ENCODE measurements around the gene PDS5A. TPM values are rescaled to one million over a fixed set of nuclear protein-coding genes. Genes with fewer than 3 reads are reported as not detected.
"Not testable (repeated sequence)": the region's sequence is repeated elsewhere in the genome, so short reads cannot be mapped to it uniquely, and the experiment has no call there.

The PDS5A gene
- polyA plus RNA-seq, 4 donors = 62.5 to 74.2 (median 70.6) TPM

GRCh38 chr4:39838431-39838830, 139.3 kb downstream of the PDS5A start:
- DNase-seq (ENCODE audit: low read depth in 4 of 4, low spot score in 3 of 4) = not testable (repeated sequence)

GRCh38 chr4:39834269-39834668, 143.4 kb downstream of the PDS5A start:
- DNase-seq (ENCODE audit: low read depth in 4 of 4, low spot score in 3 of 4) = no peak

GRCh38 chr4:39825741-39826231, 151.9 kb downstream of the PDS5A start:
- DNase-seq (ENCODE audit: low read depth in 4 of 4, low spot score in 3 of 4) = no peak

GRCh38 chr4:39825090-39825489, 152.6 kb downstream of the PDS5A start:
- DNase-seq (ENCODE audit: low read depth in 4 of 4, low spot score in 3 of 4) = peak in 2 of 4 donors; percentile 10 to 18

GRCh38 chr4:39823191-39823590, 154.5 kb downstream of the PDS5A start:
- no peak for DNase-seq (ENCODE audit: low read depth in 4 of 4, low spot score in 3 of 4)

GRCh38 chr4:39822662-39823061, 155.0 kb downstream of the PDS5A start:
- no peak for DNase-seq (ENCODE audit: low read depth in 4 of 4, low spot score in 3 of 4)

GRCh38 chr4:39821951-39822350, 155.8 kb downstream of the PDS5A start:
- DNase-seq (ENCODE audit: low read depth in 4 of 4, low spot score in 3 of 4) = no peak

- peak in 1 of 4 donors; percentile 17 for DNase-seq (ENCODE audit: low read depth in 4 of 4, low spot score in 3 of 4)
Measured at GRCh38 chr4:39820186-39820585, 157.5 kb downstream of the PDS5A start.

- DNase-seq (ENCODE audit: low read depth in 4 of 4, low spot score in 3 of 4) = no peak
Measured at GRCh38 chr4:39818646-39819045, 159.1 kb downstream of the PDS5A start.

GRCh38 chr4:39814403-39815185, 163.1 kb downstream of the PDS5A start:
- no peak for DNase-seq (ENCODE audit: low read depth in 4 of 4, low spot score in 3 of 4)

GRCh38 chr4:39813761-39814160, 163.9 kb downstream of the PDS5A start:
- DNase-seq (ENCODE audit: low read depth in 4 of 4, low spot score in 3 of 4) = not testable (repeated sequence)

GRCh38 chr4:39813033-39813432, 164.7 kb downstream of the PDS5A start:
- DNase-seq (ENCODE audit: low read depth in 4 of 4, low spot score in 3 of 4) = not testable (repeated sequence)

- no peak for DNase-seq (ENCODE audit: low read depth in 4 of 4, low spot score in 3 of 4)
Measured at GRCh38 chr4:39812500-39812899, 165.2 kb downstream of the PDS5A start.

- no peak for DNase-seq (ENCODE audit: low read depth in 4 of 4, low spot score in 3 of 4)
Measured at GRCh38 chr4:39808231-39808749, 169.4 kb downstream of the PDS5A start.

- no peak for DNase-seq (ENCODE audit: low read depth in 4 of 4, low spot score in 3 of 4)
Measured at GRCh38 chr4:39802005-39802404, 175.7 kb downstream of the PDS5A start.

- DNase-seq (ENCODE audit: low read depth in 4 of 4, low spot score in 3 of 4) = not testable (repeated sequence)
Measured at GRCh38 chr4:39792976-39793375, 184.7 kb downstream of the PDS5A start.

GRCh38 chr4:39792529-39792928, 185.2 kb downstream of the PDS5A start:
- DNase-seq (ENCODE audit: low read depth in 4 of 4, low spot score in 3 of 4) = no peak

GRCh38 chr4:39792128-39792527, 185.6 kb downstream of the PDS5A start:
- DNase-seq (ENCODE audit: low read depth in 4 of 4, low spot score in 3 of 4) = no peak

- DNase-seq (ENCODE audit: low read depth in 4 of 4, low spot score in 3 of 4) = no peak
Measured at GRCh38 chr4:39786838-39787237, 190.9 kb downstream of the PDS5A start.

- no peak for DNase-seq (ENCODE audit: low read depth in 4 of 4, low spot score in 3 of 4)
Measured at GRCh38 chr4:39785083-39785482, 192.6 kb downstream of the PDS5A start.

- not testable (repeated sequence) for DNase-seq (ENCODE audit: low read depth in 4 of 4, low spot score in 3 of 4)
Measured at GRCh38 chr4:39781988-39782387, 195.7 kb downstream of the PDS5A start.
